Neural crest cell (in vitro differentiated cells): ENCODE measurements around the gene ZNF670. TPM values are rescaled to one million over a fixed set of nuclear protein-coding genes. Genes with fewer than 3 reads are reported as not detected.

ENCODE experiments used
- DNase-seq: peaks from one replicate; pipeline ENCODE4 v3.0.0; 2021; ENCODE audit warnings: low read depth, mixed read lengths, low spot score
- H3K27ac Mint-ChIP-seq: one replicate; pipeline ENCODE4 v1.8.0; 2021; ENCODE audit warnings: mild to moderate bottlenecking, mixed read lengths; ENCODE audit not compliant: unreplicated experiment
- H3K27me3 Mint-ChIP-seq: 2 replicates; pipeline ENCODE4 v1.8.0; 2021; ENCODE audit warnings: low read depth, mild to moderate bottlenecking, mixed read lengths
- H3K36me3 Mint-ChIP-seq: 2 replicates; pipeline ENCODE4 v1.8.0; 2021; ENCODE audit warnings: low read depth, mild to moderate bottlenecking, mixed read lengths
- H3K4me1 Mint-ChIP-seq: 2 replicates; pipeline ENCODE4 v1.8.0; 2021; ENCODE audit warnings: mixed read lengths
- H3K4me3 Mint-ChIP-seq: one replicate; pipeline ENCODE4 v1.8.0; 2021; ENCODE audit warnings: mild to moderate bottlenecking, mixed read lengths
- H3K9me3 Mint-ChIP-seq: 2 replicates; pipeline ENCODE4 v1.8.0; 2021; ENCODE audit warnings: mixed read lengths
- CTCF ChIP-seq: fragments of 200-600 bp; sonication (generic); conservative IDR thresholded peaks from 2 replicates; pipeline ENCODE4 v1.5.0; 2021; ENCODE audit warnings: antibody characterized with exemption, mild to moderate bottlenecking
- total RNA-seq: library from RNA; stranded (reverse); gene quantifications from 2 replicates; pipeline ENCODE4 v1.2.1, GENCODE V29; 2021

The ZNF670 gene
- total RNA-seq, 1 donor from 2014 or later = 13.2 TPM

- Mint-ChIP-seq H3K36me3 (peaks cover 73% of the 10 kb centered on the region), H3K4me1 (peaks cover 18% of the 10 kb centered on the region), H3K4me3 (peak overlapping the region; percentile 42), H3K27me3 (no peaks in the 10 kb centered on the region), H3K9me3 (peaks cover 35% of the 10 kb centered on the region), H3K27ac (no peak overlapping the region)
- no peak for TF ChIP-seq CTCF
- no peak for DNase-seq
Measured at GRCh38 chr1:247100676-247101279, 22.2 kb upstream of the ZNF670 start.

GRCh38 chr1:247096958-247097357 lies 18.3 kb upstream of the ZNF670 start:
- H3K27me3 Mint-ChIP-seq = no peaks in the 10 kb centered on the region
- DNase-seq = no peak
- no peak for TF ChIP-seq CTCF
- peaks cover 5% of the 10 kb centered on the region for H3K4me1 Mint-ChIP-seq
- H3K36me3 Mint-ChIP-seq = peaks cover 56% of the 10 kb centered on the region
- peaks cover 30% of the 10 kb centered on the region for H3K9me3 Mint-ChIP-seq
- no peak overlapping the region for H3K4me3 Mint-ChIP-seq
- H3K27ac Mint-ChIP-seq = no peak overlapping the region

- no peak for DNase-seq
- peaks cover 26% of the 10 kb centered on the region for H3K9me3 Mint-ChIP-seq
- H3K4me3 Mint-ChIP-seq = no peak overlapping the region
- H3K36me3 Mint-ChIP-seq = peaks cover 52% of the 10 kb centered on the region
- no peak overlapping the region for H3K27ac Mint-ChIP-seq
- TF ChIP-seq CTCF = no peak
- H3K27me3 Mint-ChIP-seq = no peaks in the 10 kb centered on the region
- H3K4me1 Mint-ChIP-seq = peaks cover 5% of the 10 kb centered on the region
Measured at GRCh38 chr1:247096544-247096943, 17.9 kb upstream of the ZNF670 start.

- TF ChIP-seq CTCF = no peak
- Mint-ChIP-seq H3K27me3 (no peaks in the 10 kb centered on the region), H3K4me3 (no peak overlapping the region), H3K27ac (no peak overlapping the region), H3K4me1 (peaks cover 5% of the 10 kb centered on the region), H3K36me3 (peaks cover 48% of the 10 kb centered on the region), H3K9me3 (peaks cover 26% of the 10 kb centered on the region)
- DNase-seq = no peak
Measured at GRCh38 chr1:247096112-247096511, 17.5 kb upstream of the ZNF670 start.

- no peak for DNase-seq
- no peaks in the 10 kb centered on the region for H3K4me1 Mint-ChIP-seq
Measured at GRCh38 chr1:247090455-247090854, 11.8 kb upstream of the ZNF670 start.

More at GRCh38 chr1:247090455-247090854, 11.8 kb upstream of the ZNF670 start:
- no peaks in the 10 kb centered on the region for H3K27me3 Mint-ChIP-seq
- H3K4me3 Mint-ChIP-seq = no peak overlapping the region
- no peak overlapping the region for H3K27ac Mint-ChIP-seq
- no peaks in the 10 kb centered on the region for H3K36me3 Mint-ChIP-seq
- H3K9me3 Mint-ChIP-seq = no peaks in the 10 kb centered on the region
- no peak for TF ChIP-seq CTCF
